ENCODE measurements around the gene IGFL4.

IGFL4 gene

GRCh38 chr19:46063201-46063600 lies 22.4 kb upstream of the IGFL4 start:
- DNase-seq (ENCODE audit: low read depth): no peak

GRCh38 chr19:46060012-46060411 lies 19.2 kb upstream of the IGFL4 start:
- no peak for DNase-seq (ENCODE audit: low read depth)

DNA sequence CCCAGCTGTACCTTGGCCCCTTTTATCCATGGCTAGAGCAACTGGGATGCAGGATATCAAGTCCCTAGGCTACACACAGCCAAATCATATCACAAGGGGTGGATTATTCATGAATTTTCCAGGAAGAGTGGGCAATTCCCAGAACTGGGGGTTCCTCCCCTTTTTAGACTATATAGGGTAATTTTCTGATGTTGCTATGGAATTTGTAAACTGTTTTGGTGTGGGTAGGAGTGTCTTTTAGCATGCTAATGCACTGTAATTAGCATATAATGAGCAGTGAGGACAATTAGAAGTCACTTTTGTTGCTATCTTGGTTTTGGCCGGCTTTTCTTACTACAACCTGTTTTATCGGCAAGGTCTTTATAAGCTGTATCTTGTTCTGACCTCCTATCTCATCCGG lies 18.0 kb upstream of the IGFL4 start:
- DNase-seq (ENCODE audit: low read depth): no peak

GRCh38 chr19:46056536-46056935 lies 15.7 kb upstream of the IGFL4 start:
- DNase-seq (ENCODE audit: low read depth): no peak

- no peak for DNase-seq (ENCODE audit: low read depth)
Observed at GRCh38 chr19:46052896-46053295, 12.1 kb upstream of the IGFL4 start.

DNA sequence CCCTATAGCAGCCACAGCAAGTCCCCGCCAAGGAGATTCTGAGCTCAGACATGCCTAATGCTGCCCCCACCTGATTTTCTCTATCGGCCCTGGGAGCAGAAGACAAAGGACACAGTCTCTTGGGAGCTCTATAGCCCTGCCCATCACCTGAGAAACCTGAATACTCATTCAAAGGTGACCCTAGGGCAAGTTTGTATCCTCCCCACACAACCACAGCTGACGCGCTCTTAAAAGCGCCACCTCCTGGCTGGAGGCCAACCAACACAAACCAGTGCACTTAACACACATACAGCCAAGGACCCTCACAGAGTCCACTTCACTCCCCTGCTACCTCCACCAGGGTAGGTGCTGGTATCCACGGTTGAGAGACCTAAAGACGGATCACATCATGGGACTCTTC lies 8.8 kb upstream of the IGFL4 start:
- no peak for DNase-seq (ENCODE audit: low read depth)

- no peak for DNase-seq (ENCODE audit: low read depth)
Observed at GRCh38 chr19:46043519-46043918, 2.7 kb upstream of the IGFL4 start.

- no peak for DNase-seq (ENCODE audit: low read depth)
Observed at GRCh38 chr19:46042252-46042883, 1.6 kb upstream of the IGFL4 start.

GRCh38 chr19:46040125-46040524 lies 677 bp downstream of the IGFL4 start:
- no peak for DNase-seq (ENCODE audit: low read depth)

- no peak for DNase-seq (ENCODE audit: low read depth)
Observed at GRCh38 chr19:46036744-46037128, 4.1 kb downstream of the IGFL4 start.

- no peak for DNase-seq (ENCODE audit: low read depth)
Observed at GRCh38 chr19:46035986-46036743, 4.6 kb downstream of the IGFL4 start.

DNA sequence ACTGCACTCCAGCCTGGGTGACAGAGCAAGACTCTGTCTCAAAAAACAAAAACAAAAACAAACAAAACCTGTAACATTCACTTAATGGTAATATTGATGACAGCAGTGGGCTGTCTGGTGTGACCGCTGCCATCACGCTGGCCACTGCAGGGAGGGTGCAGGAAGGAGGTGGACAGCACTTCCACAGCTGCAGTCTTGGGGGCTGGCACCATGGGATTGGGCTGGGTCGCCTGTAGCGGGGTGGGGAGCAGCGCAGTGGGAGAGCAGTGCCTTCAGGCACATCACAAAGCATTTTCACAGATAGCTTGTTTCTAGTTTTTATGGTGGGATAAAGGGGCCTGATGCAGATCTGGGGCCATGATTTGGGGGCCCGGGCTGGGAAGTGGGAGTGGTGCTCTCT lies 5.3 kb downstream of the IGFL4 start:
- DNase-seq (ENCODE audit: low read depth): no peak

DNA sequence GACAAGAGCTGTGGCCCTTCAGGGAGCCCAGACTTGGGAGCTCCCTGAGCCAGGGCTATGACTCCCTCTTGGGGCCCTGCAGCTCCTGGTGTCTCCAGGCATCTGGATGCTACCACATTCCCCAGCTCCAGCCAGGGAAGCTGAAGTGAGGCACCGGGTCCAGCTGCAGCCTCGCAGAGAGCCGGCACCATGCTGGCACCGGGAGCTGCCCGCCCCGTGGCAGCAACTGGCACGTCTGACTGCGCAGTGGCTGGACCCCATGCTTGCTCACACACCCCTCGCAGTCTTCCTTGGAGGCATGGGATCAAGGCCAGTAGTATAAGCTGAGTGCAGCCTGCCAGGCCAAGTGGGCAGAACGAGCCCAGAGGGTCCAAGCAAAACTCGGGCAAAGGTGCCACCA lies 7.4 kb downstream of the IGFL4 start:
- no peak for DNase-seq (ENCODE audit: low read depth)

- no peak for DNase-seq (ENCODE audit: low read depth)
Observed at GRCh38 chr19:46032597-46033025, 8.2 kb downstream of the IGFL4 start.

GRCh38 chr19:46031781-46032596 lies 8.8 kb downstream of the IGFL4 start:
- DNase-seq (ENCODE audit: low read depth): no peak

DNA sequence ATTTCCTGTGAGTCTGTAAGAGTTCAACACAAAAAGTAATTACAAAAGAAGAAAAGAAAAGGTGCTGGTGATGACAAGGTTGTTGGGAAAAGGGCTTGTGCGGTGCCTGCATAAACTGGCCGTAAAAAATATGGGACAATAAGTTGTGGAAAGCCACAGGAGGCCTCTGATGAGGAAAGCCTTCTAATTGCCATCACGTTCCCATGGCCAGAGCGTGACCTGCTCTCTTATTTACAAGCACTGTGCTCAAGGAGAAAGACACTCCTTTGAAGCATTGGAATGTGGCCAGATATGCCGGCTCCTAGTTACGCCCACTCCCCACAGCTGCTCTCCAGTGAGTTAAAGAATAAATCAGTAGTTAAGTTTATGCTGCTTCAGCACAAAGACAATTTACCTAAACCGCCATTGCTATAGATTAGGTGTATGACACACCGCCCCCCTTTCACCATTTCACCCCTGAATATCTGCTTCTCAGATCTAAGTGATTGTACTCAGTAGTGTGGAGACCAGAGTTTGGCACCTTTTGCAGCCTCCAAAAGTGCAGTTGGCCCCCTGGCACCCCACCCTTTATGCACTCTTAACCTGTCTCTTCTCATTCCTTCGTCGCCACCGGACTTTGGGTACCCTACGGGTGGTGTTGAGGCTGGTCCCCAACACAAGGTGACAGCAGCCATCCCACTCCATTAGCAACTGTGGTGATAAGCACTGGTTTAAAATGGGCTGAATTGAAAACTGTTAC lies 9.8 kb downstream of the IGFL4 start:
- DNase-seq (ENCODE audit: low read depth): no peak

DNA sequence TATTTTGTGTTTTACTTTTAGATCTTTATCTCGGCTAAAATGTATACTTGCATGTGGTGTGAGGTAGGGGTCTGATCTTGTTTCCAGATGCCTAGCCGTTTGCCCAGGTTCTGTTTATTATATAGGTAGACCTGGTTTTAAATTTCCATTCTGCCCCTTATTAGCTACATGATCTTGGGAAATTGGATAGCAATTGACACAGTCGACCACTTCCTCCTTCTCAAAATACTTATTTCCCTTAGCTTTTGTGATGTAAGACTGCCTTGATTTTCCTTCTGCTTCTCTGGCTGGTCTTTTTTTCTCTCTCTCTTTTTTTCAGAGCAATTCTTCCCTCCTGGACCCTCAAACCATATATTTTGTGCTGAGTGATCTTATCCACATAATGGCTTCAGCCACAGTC lies 15.0 kb downstream of the IGFL4 start:
- DNase-seq (ENCODE audit: low read depth): no peak

GRCh38 chr19:46023311-46023779 lies 17.5 kb downstream of the IGFL4 start:
- no peak for DNase-seq (ENCODE audit: low read depth)

DNA sequence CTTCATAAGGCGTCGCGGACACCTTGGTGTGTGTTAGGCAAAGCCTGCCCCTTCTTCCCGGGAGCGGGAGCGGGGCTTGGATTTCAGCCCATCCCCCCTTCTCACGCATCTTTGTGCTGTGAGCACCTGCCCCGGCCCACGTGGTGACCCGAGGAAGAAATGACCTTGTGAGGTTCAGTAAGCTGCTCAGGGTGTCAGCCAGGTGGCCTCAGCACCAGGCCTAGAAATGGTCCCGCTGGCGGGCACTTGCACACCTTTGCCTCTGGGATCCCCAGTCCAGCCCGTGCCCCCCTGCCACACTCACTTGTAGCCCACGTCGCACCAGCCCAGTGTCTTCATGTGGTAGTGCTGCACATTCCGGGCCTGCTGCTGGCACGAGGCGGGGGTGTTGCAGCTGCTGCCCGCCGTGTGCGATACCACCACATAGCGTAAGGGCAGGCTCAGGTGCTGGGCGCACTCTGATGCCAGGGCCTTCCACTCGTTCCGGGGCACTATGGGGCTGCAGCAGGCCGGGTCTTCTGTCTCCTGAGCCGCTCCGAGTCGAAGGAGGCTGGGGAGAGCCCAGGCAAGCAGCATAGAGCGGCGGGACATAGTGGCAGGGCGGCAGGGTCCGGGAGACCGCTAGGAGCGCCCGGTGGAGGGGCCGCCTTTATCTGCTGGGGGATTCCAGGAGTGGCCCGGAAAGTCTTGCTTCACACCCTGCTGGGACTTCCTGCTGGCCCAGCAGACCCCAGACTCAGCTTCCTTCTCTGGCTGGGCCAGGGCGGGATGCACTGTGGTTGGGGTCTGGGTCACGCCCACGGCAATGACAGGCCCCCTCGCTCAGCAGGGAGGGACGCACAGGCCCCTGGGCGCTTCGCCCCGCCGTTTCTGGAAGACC lies 18.1 kb downstream of the IGFL4 start, which contains the start of gene PGLYRP1:
PGLYRP1 (minus strand) TSS at position 623 of the 880 bp plus-strand sequence; CDS start at position 591, 32 bp downstream.
- no peak for DNase-seq (ENCODE audit: low read depth)

DNA sequence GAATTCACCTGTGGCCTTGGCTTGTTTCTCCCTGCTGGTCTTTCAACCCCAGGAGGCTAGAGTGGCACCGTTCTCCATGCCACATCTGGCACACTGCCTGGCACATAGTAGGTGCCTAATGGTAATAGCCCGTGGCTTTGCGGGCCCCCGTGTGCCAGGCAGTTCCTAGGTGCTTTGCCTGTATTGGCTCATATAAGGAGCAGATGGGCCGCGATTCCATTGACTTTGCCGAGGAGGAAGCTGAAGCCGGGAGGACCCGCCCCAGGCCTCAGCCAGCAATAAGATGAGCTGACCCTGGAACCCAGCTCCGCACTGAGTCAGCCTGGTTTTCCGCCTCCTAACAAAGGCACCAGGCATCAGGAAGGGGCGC lies 18.8 kb downstream of the IGFL4 start:
- no peak for DNase-seq (ENCODE audit: low read depth)

- no peak for DNase-seq (ENCODE audit: low read depth)
Observed at GRCh38 chr19:46021531-46022041, 19.2 kb downstream of the IGFL4 start.
